ENCODE measurements around the gene IFNGR2. TPM values are rescaled to one million over a fixed set of nuclear protein-coding genes. Genes with fewer than 3 reads are reported as not detected.
"Not testable (repeated sequence)": the region's sequence is repeated elsewhere in the genome, so short reads cannot be mapped to it uniquely, and the experiment has no call there.

Gene IFNGR2
- polyA plus RNA-seq, 1 donor = 82.2 TPM

DNA sequence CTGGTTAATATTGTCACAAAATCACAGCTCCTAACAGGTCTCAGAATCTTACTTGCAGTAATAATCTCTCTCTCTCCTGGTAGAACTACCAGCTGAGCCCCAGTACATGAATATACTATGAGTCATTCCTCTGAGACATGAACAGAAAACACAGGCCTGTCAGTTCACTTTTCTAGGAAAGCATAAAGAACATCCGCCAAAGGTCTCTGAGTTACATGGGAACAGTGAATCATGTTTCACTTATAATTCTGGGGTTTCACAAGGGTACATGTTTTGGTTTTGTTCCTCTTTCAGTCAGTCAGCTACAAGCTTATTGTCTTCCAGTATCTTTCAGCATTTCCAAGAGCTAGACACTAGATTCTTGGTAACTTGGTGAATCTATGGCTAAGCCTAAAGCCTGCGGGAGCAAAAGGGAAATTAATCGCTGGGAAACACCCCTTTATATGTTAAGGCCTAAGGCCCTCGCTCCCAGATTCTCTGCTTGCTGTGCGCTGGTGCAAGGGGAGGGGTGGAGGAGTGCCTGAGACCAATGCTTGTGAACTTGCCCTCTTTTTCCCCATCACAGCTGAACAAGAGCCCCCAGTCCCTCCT, 31.7 kb downstream of the IFNGR2 start:
- DNase-seq = no peak

DNA sequence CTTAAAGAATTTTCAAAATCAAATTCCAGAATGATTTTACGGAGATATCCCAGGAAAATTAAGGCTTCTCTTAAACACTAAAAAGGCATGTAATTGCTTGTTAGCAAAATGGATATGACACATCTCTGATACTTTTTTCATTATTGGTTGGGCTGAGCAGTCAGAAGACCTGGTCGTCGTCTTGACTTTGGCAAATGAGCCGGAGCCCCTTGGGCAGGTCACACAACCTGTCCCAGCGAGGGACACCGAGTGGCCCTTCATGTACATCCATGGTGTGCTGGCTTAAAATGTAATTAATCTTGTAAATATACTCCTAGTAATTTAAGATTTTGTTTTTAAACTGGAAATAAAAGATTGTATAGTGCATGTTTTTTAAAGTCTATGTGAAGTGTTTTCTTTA, 33.9 kb downstream of the IFNGR2 start:
- no peak for DNase-seq

- peak; percentile 62 for DNase-seq
These were observed 38.6 kb downstream of the IFNGR2 start for GRCh38 chr21:33441489-33442477.

GRCh38 chr21:33443194-33443593, 40.0 kb downstream of the IFNGR2 start:
- DNase-seq = no peak

DNA sequence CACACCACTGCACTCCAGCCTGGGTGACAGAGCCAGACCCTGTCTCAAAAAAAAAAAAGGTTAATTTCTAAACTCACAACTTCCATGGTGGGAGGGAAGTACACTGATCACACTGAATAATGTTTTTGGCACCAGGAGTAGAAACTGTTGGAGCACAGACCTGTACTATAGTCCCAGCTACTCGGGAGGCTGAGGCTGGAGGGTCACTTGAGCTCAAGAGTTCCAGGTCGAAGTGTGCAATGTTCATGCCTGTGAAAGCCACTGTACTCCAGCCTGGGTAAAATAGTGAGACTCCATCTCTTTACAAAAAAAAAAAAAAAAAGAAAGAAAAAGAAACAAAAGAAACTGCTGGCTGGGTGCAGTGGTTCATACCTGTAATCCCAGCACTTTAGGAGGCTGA, 41.3 kb downstream of the IFNGR2 start:
- no peak for DNase-seq

- DNase-seq = not testable (repeated sequence)
These were observed 43.4 kb downstream of the IFNGR2 start for GRCh38 chr21:33446620-33447019.

DNA sequence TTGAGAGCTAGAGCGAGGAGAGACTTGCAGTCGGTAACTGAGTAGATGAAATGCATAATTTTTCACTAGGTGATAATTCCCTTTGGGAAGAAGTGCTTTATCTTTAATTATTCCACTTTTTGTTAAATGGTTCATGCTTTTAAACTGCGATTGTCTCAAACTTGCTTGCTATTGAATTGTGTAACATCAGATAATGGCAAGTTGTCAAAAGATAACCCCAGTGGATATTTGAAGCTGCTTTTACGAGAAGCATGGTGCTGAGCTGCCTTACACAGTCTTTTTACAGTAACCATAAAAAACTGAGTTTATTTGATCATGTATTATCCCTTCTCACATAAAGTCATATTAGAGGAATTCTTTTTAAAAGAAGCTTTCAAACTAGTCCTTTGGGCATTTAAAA, 46.4 kb downstream of the IFNGR2 start:
- no peak for DNase-seq

- peak; percentile 25 for DNase-seq
These were observed 48.4 kb downstream of the IFNGR2 start for GRCh38 chr21:33451634-33452071.

- no peak for DNase-seq
These were observed 49.1 kb downstream of the IFNGR2 start for GRCh38 chr21:33452362-33452761.

- no peak for DNase-seq
These were observed 52.7 kb downstream of the IFNGR2 start for GRCh38 chr21:33455686-33456446.

GRCh38 chr21:33458861-33459260, 55.6 kb downstream of the IFNGR2 start:
- DNase-seq = no peak

DNA sequence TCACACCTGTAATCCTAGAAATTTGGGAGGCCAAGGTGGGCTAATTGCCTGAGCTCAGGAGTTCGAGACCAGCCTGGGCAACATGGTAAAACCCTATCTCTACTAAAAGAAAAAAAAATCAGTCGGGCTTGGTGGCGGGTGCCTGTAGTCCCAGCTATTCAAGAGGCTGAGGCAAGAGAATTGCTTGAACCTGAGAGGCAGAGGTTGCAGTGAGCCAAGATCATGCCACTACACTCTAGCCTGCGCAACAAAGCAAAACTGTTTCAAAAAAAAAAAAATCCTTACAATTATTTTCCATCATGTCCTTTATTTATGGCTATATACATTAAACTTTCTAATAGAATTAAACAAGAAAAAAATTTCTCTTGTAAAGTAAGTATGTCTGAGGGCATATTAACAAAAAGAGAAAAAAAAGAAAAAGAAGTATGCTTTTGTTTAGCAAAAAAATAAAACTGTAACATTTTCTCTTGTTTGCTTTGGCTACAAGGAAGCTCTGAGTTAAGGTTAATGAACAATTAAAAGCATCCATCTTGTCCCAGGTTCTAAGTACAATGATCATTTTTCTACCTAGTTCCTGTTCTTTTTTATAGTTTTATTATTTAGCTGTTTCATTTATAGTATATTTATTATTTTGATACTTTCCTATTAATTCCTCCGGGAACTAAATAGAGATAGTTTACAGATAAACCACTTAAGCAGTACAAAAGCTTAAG, 58.5 kb downstream of the IFNGR2 start:
- DNase-seq = no peak

GRCh38 chr21:33469183-33469582, 66.0 kb downstream of the IFNGR2 start:
- DNase-seq = not testable (repeated sequence)

DNA sequence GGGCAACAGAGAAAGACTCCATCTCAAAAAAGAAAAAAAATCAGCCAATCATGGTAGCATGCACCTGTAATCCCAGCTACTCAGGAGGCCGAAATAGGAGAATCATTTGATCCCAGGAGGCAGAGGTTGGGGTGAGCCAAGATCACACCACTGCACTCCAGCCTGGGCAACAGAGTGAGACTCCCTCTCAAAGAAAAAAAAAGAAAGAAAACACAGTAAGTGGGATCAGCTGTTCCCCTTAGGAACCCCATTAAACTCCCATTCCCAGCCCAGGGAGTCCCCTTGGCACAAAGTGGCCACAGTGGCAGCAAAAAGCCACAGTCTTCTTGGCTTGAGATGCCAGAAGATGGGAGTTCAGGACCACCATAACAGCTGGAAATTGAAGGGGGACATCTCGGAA, 67.5 kb downstream of the IFNGR2 start:
- no peak for DNase-seq

- DNase-seq = no peak
These were observed 70.1 kb downstream of the IFNGR2 start for GRCh38 chr21:33473344-33473743.

DNA sequence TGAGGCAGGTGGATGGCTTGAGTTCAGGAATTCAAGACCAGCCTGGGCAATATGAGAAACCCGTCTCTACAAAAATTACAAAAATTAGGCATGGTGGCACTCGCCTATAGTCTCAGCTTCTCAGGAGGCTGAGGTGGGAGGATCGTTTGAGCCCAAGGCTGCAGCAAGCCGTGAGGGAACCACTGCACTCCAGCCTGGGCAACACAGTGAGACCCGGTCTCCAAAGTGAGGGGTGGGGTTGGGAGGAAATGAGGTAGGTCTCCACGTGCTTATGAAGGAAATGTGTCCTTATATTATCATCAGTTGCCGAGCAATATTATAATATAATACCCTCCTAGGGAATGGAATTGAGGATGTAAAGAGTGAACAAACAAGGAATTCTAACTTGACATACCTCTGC, 73.9 kb downstream of the IFNGR2 start:
- no peak for DNase-seq

GRCh38 chr21:33478182-33478581, 75.0 kb downstream of the IFNGR2 start:
- no peak for DNase-seq

- DNase-seq = peak; percentile 28
These were observed 75.9 kb downstream of the IFNGR2 start for GRCh38 chr21:33478935-33479678.

DNA sequence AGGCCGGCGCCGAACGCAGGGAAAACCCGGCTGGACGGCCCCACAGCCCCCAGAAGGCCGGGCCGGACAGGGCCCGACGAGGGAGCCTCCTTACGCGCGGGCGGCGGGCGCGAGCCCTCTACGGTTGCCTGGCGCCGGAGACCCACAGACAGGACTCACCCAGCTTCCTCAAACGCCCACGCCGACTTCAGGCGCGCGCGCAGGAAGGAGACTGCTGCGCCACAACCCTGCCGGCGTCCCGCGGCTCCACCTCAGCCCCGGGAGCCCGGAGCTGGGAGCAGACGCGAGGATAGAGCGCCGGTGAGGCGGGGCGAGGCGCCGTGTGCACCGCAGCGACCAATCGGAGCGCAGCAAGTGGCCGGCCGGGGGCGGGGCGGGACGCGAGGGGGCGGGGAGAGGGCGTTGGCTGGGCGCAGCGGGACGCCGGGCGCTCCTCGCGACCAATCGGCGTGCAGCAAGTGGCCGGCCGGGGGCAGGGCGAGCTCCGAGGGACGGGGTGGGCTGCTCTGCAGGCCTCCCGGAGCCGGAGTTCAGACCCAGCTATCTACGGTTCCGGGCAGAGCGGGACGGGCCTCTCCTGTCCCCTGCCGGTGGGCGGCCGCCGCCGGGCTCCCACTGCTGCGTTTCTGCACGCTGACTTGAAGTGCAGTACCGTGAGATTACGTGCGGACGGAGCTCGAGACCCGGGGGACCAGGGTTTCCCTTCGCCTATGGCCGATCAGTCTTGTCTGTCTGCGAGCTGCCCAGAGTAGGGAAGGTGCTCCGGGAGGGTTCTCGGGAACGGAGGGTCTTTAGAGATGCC, 76.7 kb downstream of the IFNGR2 start, which contains the start of gene TMEM50B:
Gene TMEM50B (minus strand): TSS at position 296 of the 802 bp plus-strand sequence. CDS start 11,089 bp downstream, outside the sequence.
- peak; percentile 94 for DNase-seq

DNA sequence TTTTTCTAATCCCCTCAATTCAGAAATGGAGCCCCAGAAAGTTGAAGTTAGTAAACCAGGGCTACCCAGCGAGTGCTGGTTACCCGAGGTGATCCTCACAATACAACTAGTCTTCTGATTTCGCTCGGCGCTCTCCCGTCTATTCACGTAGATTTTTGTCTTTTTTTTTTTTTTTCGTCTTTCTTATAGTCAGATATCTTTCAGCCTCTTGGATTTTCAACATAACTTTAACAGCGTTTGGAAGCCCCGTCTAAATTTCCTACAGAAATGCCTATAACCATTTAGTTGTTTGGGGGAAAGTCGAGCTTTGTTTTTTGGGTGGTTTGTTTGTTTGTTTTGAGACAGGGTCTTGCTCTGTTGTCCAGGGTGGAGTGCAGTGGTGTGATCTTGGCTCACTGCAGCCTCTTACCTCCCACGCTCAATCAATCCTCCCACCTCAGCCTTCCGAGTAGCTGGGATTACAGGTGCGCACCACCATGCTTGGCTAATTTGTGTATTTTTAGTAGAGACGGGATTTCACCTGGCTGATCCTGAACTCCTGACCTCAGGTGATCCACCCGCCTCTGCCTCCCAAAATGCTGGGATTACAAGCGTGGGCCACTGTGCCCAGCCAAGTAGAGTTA, 77.4 kb downstream of the IFNGR2 start:
- no peak for DNase-seq

Data from left kidney (tissue), 2 donors.